HepG2 (cell line): ENCODE data around the gene LYPLA2. TPM values are rescaled to one million over a fixed set of nuclear protein-coding genes. Genes with fewer than 3 reads are reported as not detected.

Experiments used
- HNRNPK ChIP-seq: fragments of 200-400 bp; formaldehyde crosslinking; IDR thresholded peaks from 2 replicates; pipeline ENCODE4 v1.6.1; 2018; ENCODE audit warnings: low read length, low read depth, moderate library complexity, mild to moderate bottlenecking; ENCODE audit not compliant: poor library complexity, severe bottlenecking
- MTA1 ChIP-seq: sonication (generic); formaldehyde crosslinking; IDR thresholded peaks from 2 replicates; pipeline ENCODE4 v1.4.0; 2020; ENCODE audit warnings: missing genetic modification reagents, mild to moderate bottlenecking, borderline replicate concordance
- NCOA5 ChIP-seq: sonication (generic); formaldehyde crosslinking; IDR thresholded peaks from 2 replicates; pipeline ENCODE4 v1.4.0; 2020; ENCODE audit warnings: missing genetic modification reagents
- NFKBIZ ChIP-seq: IDR thresholded peaks from 2 replicates; pipeline ENCODE4 v1.6.1; 2018; ENCODE audit warnings: missing genetic modification reagents, missing compliant biosample characterization
- REXO4 ChIP-seq: sonication (generic); formaldehyde crosslinking; IDR thresholded peaks from 2 replicates; pipeline ENCODE4 v1.8.0; 2022; ENCODE audit warnings: missing genetic modification reagents, mild to moderate bottlenecking, borderline replicate concordance
- SRY ChIP-seq: sonication (generic); formaldehyde crosslinking; IDR thresholded peaks from 2 replicates; pipeline ENCODE4 v1.8.0; 2022; ENCODE audit warnings: mild to moderate bottlenecking, missing genetic modification reagents
- TCF7L2 ChIP-seq: IDR thresholded peaks from 2 replicates; pipeline ENCODE4 v1.6.1; 2011; ENCODE audit warnings: mild to moderate bottlenecking, low read depth, low read length, moderate library complexity
- YEATS2 ChIP-seq: sonication (generic); formaldehyde crosslinking; IDR thresholded peaks from 2 replicates; pipeline ENCODE4 v1.4.0; 2020; ENCODE audit warnings: missing genetic modification reagents, borderline replicate concordance
- ZBTB20 ChIP-seq: sonication (generic); formaldehyde crosslinking; IDR thresholded peaks from 2 replicates; pipeline ENCODE4 v1.8.1; 2023; ENCODE audit warnings: missing genetic modification reagents, low read depth, mild to moderate bottlenecking, borderline replicate concordance
- ZNF614 ChIP-seq: IDR thresholded peaks from 2 replicates; pipeline ENCODE4 v1.6.1; 2018; ENCODE audit warnings: missing biosample characterization, missing genetic modification reagents, inconsistent platforms, borderline replicate concordance
- ZNF781 ChIP-seq: sonication (generic); formaldehyde crosslinking; IDR thresholded peaks from 2 replicates; pipeline ENCODE4 v1.5.1; 2020; ENCODE audit warnings: borderline replicate concordance, mild to moderate bottlenecking, missing genetic modification reagents; ENCODE audit errors: not compliant biosample characterization
- polyA plus RNA-seq, 8 experiments: library from polyadenylated mRNA; depleted of rRNA in 3 of 8; stranded (reverse) in 7 of 8; unstranded in 1 of 8; fragments of >200 nt; fragmentation: Illumina TruSeq in 4 of 8; extraction: Trizol in 4 of 8; gene quantifications; 2 replicates each; pipeline versions ENCODE4 v1.2.1 to v1.2.3, GENCODE V29; 2011 to 2016; ENCODE audit warnings: low read depth in 4 of 8, missing spikeins in 1 of 8, mixed read lengths in 1 of 8; ENCODE audit not compliant: insufficient read depth in 1 of 8
- total RNA-seq, 5 experiments: library from RNA; depleted of rRNA; stranded (reverse); fragments of >200 nt; fragmentation: Illumina TruSeq; extraction: Trizol; gene quantifications; 2 replicates each; pipeline ENCODE4 v1.2.3, GENCODE V29; 2016; ENCODE audit warnings: low read depth in 1 of 5
- TF ChIP-seq, protein P1 (sequence below): IDR thresholded peaks from 2 replicates; pipeline ENCODE4 v1.4.0; 2020; ENCODE audit warnings: mild to moderate bottlenecking, missing genetic modification reagents
- TF ChIP-seq, protein P2 (sequence below): IDR thresholded peaks from 2 replicates; pipeline ENCODE4 v1.6.1; 2016; ENCODE audit warnings: low read depth
- TF ChIP-seq, protein P3 (sequence below): sonication (generic); formaldehyde crosslinking; IDR thresholded peaks from 2 replicates; pipeline ENCODE4 v1.8.0; 2022; ENCODE audit warnings: missing genetic modification reagents, mild to moderate bottlenecking, borderline replicate concordance
- TF ChIP-seq, protein P4 (sequence below): sonication (generic); formaldehyde crosslinking; IDR thresholded peaks from 2 replicates; pipeline ENCODE4 v1.8.0; 2022; ENCODE audit warnings: mild to moderate bottlenecking, missing genetic modification reagents; ENCODE audit not compliant: insufficient replicate concordance
- TF ChIP-seq, protein P5 (sequence below): sonication (generic); formaldehyde crosslinking; conservative IDR thresholded peaks from 2 replicates; pipeline ENCODE4 v1.4.0; 2020; ENCODE audit warnings: missing genetic modification reagents

Gene LYPLA2
- total and polyA plus RNA-seq, 2 of the 13 experiments (the other 11 are each of a cell fraction or from before 2014, with no cell fraction given): 72.1 to 73.2 TPM

DNA sequence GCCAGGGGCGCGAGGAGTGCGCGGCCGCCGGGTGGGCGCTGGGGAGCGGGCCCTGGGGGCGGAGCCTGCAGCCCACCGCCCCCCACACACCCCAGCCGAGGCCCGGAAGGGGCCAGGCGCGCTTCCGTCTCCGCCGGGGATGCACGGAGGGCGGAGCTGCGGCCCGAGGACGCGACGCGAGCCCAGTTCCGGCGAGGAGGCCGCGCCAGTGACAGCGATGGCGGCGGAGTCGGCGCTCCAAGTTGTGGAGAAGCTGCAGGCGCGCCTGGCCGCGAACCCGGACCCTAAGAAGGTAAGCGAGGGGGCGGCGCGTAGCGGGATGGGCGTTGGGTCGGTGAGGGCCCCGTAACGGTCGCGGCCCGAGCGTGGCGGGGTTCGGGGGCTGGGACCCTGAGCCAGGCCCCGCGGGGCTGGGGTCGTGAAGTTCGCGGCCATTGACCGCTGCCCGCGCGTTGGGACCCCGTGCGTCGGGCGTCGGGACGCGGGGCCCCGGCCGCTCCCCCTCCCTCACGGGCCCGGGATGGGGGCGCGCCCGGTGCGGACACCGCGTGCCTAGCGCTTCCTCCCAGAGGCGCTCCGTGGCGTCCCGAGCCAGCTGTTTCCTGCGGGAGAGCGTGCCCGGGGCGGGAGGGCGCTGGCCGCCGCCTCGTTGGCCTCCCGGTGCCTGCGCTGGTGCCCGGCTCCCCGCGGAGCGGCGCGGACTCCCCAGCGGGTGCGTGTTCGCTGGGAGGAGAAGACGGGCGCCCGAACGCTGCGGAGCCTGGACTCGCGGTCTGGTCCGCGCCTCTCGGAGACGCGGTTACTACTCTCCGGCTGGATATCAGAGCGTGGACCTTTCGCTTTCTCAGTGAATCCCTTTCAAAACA, 47.4 kb upstream of the LYPLA2 start, which contains the start of gene ELOA (continued):
- TF ChIP-seq, protein P1, sequence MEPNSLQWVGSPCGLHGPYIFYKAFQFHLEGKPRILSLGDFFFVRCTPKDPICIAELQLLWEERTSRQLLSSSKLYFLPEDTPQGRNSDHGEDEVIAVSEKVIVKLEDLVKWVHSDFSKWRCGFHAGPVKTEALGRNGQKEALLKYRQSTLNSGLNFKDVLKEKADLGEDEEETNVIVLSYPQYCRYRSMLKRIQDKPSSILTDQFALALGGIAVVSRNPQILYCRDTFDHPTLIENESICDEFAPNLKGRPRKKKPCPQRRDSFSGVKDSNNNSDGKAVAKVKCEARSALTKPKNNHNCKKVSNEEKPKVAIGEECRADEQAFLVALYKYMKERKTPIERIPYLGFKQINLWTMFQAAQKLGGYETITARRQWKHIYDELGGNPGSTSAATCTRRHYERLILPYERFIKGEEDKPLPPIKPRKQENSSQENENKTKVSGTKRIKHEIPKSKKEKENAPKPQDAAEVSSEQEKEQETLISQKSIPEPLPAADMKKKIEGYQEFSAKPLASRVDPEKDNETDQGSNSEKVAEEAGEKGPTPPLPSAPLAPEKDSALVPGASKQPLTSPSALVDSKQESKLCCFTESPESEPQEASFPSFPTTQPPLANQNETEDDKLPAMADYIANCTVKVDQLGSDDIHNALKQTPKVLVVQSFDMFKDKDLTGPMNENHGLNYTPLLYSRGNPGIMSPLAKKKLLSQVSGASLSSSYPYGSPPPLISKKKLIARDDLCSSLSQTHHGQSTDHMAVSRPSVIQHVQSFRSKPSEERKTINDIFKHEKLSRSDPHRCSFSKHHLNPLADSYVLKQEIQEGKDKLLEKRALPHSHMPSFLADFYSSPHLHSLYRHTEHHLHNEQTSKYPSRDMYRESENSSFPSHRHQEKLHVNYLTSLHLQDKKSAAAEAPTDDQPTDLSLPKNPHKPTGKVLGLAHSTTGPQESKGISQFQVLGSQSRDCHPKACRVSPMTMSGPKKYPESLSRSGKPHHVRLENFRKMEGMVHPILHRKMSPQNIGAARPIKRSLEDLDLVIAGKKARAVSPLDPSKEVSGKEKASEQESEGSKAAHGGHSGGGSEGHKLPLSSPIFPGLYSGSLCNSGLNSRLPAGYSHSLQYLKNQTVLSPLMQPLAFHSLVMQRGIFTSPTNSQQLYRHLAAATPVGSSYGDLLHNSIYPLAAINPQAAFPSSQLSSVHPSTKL (CRISPR knock-in tag): no peak
- TF ChIP-seq SRY (no peak), NCOA5 (CRISPR knock-in tag) (no peak), HNRNPK (peak; percentile 50), REXO4 (CRISPR knock-in tag) (no peak; the same call in 1 of the 2 replicates), ZNF614 (CRISPR knock-in tag) (no peak), ZBTB20 (CRISPR knock-in tag) (no peak), TCF7L2 (no peak), ZNF781 (no peak), MTA1 (CRISPR knock-in tag) (no peak; the same call in 1 of the 2 replicates), YEATS2 (CRISPR knock-in tag) (peak; percentile 80; the same call in 1 of the 2 replicates), NFKBIZ (0 out of 2 replicates have a peak, but pooled peaks have one; percentile 41)
- TF ChIP-seq, protein P2, sequence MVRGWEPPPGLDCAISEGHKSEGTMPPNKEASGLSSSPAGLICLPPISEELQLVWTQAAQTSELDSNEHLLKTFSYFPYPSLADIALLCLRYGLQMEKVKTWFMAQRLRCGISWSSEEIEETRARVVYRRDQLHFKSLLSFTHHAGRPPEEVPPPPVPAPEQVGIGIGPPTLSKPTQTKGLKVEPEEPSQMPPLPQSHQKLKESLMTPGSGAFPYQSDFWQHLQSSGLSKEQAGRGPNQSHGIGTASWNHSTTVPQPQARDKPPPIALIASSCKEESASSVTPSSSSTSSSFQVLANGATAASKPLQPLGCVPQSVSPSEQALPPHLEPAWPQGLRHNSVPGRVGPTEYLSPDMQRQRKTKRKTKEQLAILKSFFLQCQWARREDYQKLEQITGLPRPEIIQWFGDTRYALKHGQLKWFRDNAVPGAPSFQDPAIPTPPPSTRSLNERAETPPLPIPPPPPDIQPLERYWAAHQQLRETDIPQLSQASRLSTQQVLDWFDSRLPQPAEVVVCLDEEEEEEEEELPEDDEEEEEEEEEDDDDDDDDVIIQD (CRISPR knock-in tag): no peak
- TF ChIP-seq, protein P3, sequence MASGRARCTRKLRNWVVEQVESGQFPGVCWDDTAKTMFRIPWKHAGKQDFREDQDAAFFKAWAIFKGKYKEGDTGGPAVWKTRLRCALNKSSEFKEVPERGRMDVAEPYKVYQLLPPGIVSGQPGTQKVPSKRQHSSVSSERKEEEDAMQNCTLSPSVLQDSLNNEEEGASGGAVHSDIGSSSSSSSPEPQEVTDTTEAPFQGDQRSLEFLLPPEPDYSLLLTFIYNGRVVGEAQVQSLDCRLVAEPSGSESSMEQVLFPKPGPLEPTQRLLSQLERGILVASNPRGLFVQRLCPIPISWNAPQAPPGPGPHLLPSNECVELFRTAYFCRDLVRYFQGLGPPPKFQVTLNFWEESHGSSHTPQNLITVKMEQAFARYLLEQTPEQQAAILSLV: peak; percentile 69; the same call in 1 of the 2 replicates
- TF ChIP-seq, protein P4, sequence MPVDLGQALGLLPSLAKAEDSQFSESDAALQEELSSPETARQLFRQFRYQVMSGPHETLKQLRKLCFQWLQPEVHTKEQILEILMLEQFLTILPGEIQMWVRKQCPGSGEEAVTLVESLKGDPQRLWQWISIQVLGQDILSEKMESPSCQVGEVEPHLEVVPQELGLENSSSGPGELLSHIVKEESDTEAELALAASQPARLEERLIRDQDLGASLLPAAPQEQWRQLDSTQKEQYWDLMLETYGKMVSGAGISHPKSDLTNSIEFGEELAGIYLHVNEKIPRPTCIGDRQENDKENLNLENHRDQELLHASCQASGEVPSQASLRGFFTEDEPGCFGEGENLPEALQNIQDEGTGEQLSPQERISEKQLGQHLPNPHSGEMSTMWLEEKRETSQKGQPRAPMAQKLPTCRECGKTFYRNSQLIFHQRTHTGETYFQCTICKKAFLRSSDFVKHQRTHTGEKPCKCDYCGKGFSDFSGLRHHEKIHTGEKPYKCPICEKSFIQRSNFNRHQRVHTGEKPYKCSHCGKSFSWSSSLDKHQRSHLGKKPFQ (CRISPR knock-in tag): peak; percentile 62
- TF ChIP-seq, protein P5, sequence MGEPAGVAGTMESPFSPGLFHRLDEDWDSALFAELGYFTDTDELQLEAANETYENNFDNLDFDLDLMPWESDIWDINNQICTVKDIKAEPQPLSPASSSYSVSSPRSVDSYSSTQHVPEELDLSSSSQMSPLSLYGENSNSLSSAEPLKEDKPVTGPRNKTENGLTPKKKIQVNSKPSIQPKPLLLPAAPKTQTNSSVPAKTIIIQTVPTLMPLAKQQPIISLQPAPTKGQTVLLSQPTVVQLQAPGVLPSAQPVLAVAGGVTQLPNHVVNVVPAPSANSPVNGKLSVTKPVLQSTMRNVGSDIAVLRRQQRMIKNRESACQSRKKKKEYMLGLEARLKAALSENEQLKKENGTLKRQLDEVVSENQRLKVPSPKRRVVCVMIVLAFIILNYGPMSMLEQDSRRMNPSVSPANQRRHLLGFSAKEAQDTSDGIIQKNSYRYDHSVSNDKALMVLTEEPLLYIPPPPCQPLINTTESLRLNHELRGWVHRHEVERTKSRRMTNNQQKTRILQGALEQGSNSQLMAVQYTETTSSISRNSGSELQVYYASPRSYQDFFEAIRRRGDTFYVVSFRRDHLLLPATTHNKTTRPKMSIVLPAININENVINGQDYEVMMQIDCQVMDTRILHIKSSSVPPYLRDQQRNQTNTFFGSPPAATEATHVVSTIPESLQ: no peak
